Ascending aorta (tissue), 2 donors: ENCODE data around the gene TRAIP. TPM values are rescaled to one million over a fixed set of nuclear protein-coding genes. Genes with fewer than 3 reads are reported as not detected.

Source experiments
- DNase-seq, 2 donors: peaks; one replicate each; pipeline ENCODE4 v3.0.0-alpha.2; 2019; ENCODE audit warnings: low spot score in 2 of 2
- H3K27ac ChIP-seq, 2 donors: fragments of 200-600 bp; sonication (generic); one replicate each; pipeline ENCODE4 v1.5.1; 2016 to 2017; ENCODE audit warnings: mild to moderate bottlenecking in 1 of 2
- H3K27me3 ChIP-seq: fragments of 200-600 bp; sonication (generic); one replicate; pipeline ENCODE4 v1.5.1; 2017
- H3K36me3 ChIP-seq, 2 donors: fragments of 200-600 bp; sonication (generic); one replicate each; pipeline ENCODE4 v1.5.1; 2016
- H3K4me1 ChIP-seq, 2 donors: fragments of 200-600 bp; sonication (generic); one replicate each; pipeline ENCODE4 v1.5.1; 2016 to 2017; ENCODE audit warnings: mild to moderate bottlenecking in 1 of 2
- H3K4me3 ChIP-seq, 2 donors: fragments of 200-600 bp; sonication (generic); one replicate each; pipeline ENCODE4 v1.5.1; 2016 to 2017; ENCODE audit warnings: mild to moderate bottlenecking in 1 of 2
- H3K9me3 ChIP-seq, 2 donors: fragments of 200-600 bp; sonication (generic); one replicate each; pipeline ENCODE4 v1.5.1; 2016
- intact Hi-C: fragments of 100-400 bp; cut with DNase I; formaldehyde crosslinking; loops from one replicate; pipeline ENCODE4 v1.15.1; 2023
- total RNA-seq: library from RNA; depleted of rRNA; stranded (reverse); fragments of >200 nt; gene quantifications from one replicate; pipeline ENCODE4 v1.1.0, GENCODE V29; 2016
- TF ChIP-seq, protein P1 (sequence below), 3 experiments: fragments of 200-600 bp in 2 of 3; fragments of 450-650 bp in 1 of 3; sonication (generic) in 2 of 3; IDR thresholded peaks; one replicate each; pipeline ENCODE4 v1.5.1; 2016 to 2019; ENCODE audit warnings: antibody characterized with exemption in 3 of 3, mild to moderate bottlenecking in 1 of 3, moderate library complexity in 1 of 3

The TRAIP gene
- total RNA-seq, 1 donor from 2014 or later: not detected

GRCh38 chr3:49790626-49791411 is 65.5 kb downstream of the TRAIP start:
- no peaks in the 10 kb centered on the region for H3K27me3 ChIP-seq
- no peaks in the 10 kb centered on the region for H3K9me3 ChIP-seq
- peak in 1 of 2 donors; percentile 18 for DNase-seq
- no peak overlapping the region for H3K4me3 ChIP-seq
- TF ChIP-seq, protein P1, sequence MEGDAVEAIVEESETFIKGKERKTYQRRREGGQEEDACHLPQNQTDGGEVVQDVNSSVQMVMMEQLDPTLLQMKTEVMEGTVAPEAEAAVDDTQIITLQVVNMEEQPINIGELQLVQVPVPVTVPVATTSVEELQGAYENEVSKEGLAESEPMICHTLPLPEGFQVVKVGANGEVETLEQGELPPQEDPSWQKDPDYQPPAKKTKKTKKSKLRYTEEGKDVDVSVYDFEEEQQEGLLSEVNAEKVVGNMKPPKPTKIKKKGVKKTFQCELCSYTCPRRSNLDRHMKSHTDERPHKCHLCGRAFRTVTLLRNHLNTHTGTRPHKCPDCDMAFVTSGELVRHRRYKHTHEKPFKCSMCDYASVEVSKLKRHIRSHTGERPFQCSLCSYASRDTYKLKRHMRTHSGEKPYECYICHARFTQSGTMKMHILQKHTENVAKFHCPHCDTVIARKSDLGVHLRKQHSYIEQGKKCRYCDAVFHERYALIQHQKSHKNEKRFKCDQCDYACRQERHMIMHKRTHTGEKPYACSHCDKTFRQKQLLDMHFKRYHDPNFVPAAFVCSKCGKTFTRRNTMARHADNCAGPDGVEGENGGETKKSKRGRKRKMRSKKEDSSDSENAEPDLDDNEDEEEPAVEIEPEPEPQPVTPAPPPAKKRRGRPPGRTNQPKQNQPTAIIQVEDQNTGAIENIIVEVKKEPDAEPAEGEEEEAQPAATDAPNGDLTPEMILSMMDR (IDR thresholded peaks at IDR 0.05): no peak
- H3K36me3 ChIP-seq: no peaks in the 10 kb centered on the region
- intact Hi-C loops: no loop called here
- H3K4me1 ChIP-seq: peaks cover 4 to 6% of the 10 kb centered on the region in 2 donors
- H3K27ac ChIP-seq: no peak overlapping the region

GRCh38 chr3:49788056-49788455 is 68.3 kb downstream of the TRAIP start:
- DNase-seq: peak in 1 of 2 donors; percentile 50
- intact Hi-C loops: loop anchor here (5.0 kb wide), 2 partner anchors 251 to 666 kb away; partner anchors contain the start of gene USP19
- H3K4me3 ChIP-seq: no peak overlapping the region

DNA sequence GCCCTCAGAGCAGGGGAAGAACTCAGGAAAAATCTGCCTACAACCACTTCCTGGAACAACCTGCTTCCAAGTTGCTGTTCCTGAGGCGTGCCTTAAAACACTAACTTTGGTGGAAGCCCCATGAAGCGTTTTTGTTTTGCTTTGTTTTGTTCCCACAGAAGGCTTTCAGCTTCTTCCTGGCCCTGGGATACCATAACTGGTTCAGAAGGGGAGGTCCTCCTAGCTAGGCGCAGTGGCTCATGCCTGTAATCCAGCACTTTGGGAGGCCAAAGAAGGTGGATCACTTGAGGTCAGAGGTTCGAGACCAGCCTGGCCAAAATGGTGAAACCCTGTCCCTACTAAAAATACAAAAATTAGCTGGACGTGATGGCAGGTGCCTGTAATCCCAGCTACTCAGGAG is 68.8 kb downstream of the TRAIP start:
- intact Hi-C loops: loop anchor here (5.0 kb wide), 2 partner anchors 250 to 665 kb away; partner anchors contain the start of gene USP19
- DNase-seq: peak in 1 of 2 donors; percentile 54

More at GRCh38 chr3:49788056-49788455, 68.3 kb downstream of the TRAIP start:
- Histone ChIP-seq H3K4me1 (peaks cover 10 to 20% of the 10 kb centered on the region in 2 donors), H3K27ac (no peak overlapping the region), H3K9me3 (no peaks in the 10 kb centered on the region), H3K36me3 (no peaks in the 10 kb centered on the region), H3K27me3 (no peaks in the 10 kb centered on the region)
- TF ChIP-seq, protein P1 (IDR thresholded peaks at IDR 0.05): no peak

DNA sequence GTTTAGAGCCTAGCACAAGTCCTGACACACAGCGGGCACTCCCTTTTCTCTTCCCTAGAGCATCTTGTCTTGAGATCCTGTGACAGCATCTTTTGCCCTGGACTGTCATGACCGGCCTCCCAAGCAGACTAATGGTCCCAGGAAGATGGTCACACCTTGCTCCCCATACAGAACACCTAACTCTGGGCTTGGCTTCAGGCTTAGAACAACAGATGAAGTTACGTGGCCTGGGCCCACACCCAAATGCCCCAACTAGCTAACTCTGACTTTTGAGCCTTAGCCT is 69.2 kb downstream of the TRAIP start:
- peak overlapping the region; percentile 82 to 96 for H3K4me3 ChIP-seq
- intact Hi-C loops: loop anchor here (5.0 kb wide), 2 partner anchors 250 to 665 kb away; partner anchors contain the start of gene USP19

More for the DNA sequence above, 68.8 kb downstream of the TRAIP start:
- Histone ChIP-seq H3K27me3 (no peaks in the 10 kb centered on the region), H3K4me3 (no peak overlapping the region), H3K27ac (peak overlapping the region in 1 of 2 donors; percentile 92), H3K36me3 (peaks cover 0 to 1% of the 10 kb centered on the region in 2 donors), H3K4me1 (peaks cover 10 to 20% of the 10 kb centered on the region in 2 donors), H3K9me3 (no peaks in the 10 kb centered on the region)
- TF ChIP-seq, protein P1 (IDR thresholded peaks at IDR 0.05): no peak

GRCh38 chr3:49786357-49787181 is 69.8 kb downstream of the TRAIP start, which contains the start of gene IP6K1:
IP6K1 (minus strand) TSS chr3:49786542; CDS start chr3:49748040, 38,502 bp downstream.
- TF ChIP-seq, protein P1 (IDR thresholded peaks at IDR 0.05): no peak
- intact Hi-C loops: loop anchor here (1.0 to 5.0 kb wide), 5 partner anchors 16 to 664 kb away; partner anchors contain the start of genes TRAIP and USP19

More for the DNA sequence above, 69.2 kb downstream of the TRAIP start:
- Histone ChIP-seq H3K36me3 (peaks cover 0 to 4% of the 10 kb centered on the region in 2 donors), H3K4me1 (peaks cover 10 to 20% of the 10 kb centered on the region in 2 donors), H3K27me3 (no peaks in the 10 kb centered on the region), H3K9me3 (no peaks in the 10 kb centered on the region), H3K27ac (peak overlapping the region; percentile 91 to 92)
- DNase-seq: no peak
- TF ChIP-seq, protein P1 (IDR thresholded peaks at IDR 0.05): no peak

More at GRCh38 chr3:49786357-49787181, 69.8 kb downstream of the TRAIP start, which contains the start of gene IP6K1:
- Histone ChIP-seq H3K27me3 (no peaks in the 10 kb centered on the region), H3K4me1 (peaks cover 10 to 20% of the 10 kb centered on the region in 2 donors), H3K4me3 (peak within 1 kb of the TSS; percentile 82 to 96), H3K27ac (peak within 1 kb of the TSS; percentile 91 to 92), H3K36me3 (peaks cover 0 to 6% of the 10 kb centered on the region in 2 donors), H3K9me3 (no peaks in the 10 kb centered on the region)
- peak; percentile 100 for DNase-seq
